ENCODE results near the gene MTHFD2. TPM values are rescaled to one million over a fixed set of nuclear protein-coding genes. Genes with fewer than 3 reads are reported as not detected.

The MTHFD2 gene
- total and polyA plus RNA-seq, 11 donors, result 12.9 to 40.5 (median 17.5) TPM

GRCh38 chr2:74168739-74169138 lies 29.7 kb upstream of the MTHFD2 start:
- H3K9me3 ChIP-seq, result peaks cover 0 to 9% (median 0%) of the 10 kb centered on the region in 12 donors
- 64 to 74% (median 69%) methylated on average over 2 of the region's 2 CpGs for WGBS, 4 donors
- H3K4me1 ChIP-seq, result peaks cover 0 to 17% (median 0%) of the 10 kb centered on the region in 12 donors
- peaks cover 0 to 92% (median 87%) of the 10 kb centered on the region in 9 donors for H3K36me3 ChIP-seq
- H3K4me3 ChIP-seq, result no peak overlapping the region
- intact Hi-C loops (cut with DNase I), result no loop called here
- no peak for DNase-seq
- H3K27ac ChIP-seq, result no peak overlapping the region
- H3K27me3 ChIP-seq, result no peaks in the 10 kb centered on the region
- no peak for ATAC-seq
- TF ChIP-seq POLR2A (IDR thresholded peaks at IDR 0.05) (no peak), CTCF (IDR thresholded peaks at IDR 0.05) (no peak)

DNA sequence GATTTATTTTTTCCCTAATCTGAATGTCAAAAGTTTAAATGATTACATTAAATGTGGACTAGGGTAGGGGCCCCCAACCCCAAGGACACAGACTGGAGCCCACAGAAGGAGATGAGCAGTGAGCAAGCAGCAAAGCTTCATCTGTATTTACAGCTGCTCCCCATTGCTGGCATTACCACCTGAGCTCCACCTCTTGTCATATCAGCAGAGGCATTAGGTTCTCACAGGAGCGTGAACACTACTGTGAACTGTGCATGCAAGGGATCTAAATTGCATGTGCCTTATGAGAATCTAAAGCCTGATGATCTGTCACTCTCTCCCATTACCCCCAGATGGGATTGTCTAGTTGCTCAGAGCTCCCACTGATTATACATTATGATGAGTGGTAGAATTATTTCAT lies 23.5 kb upstream of the MTHFD2 start:
- no peak for ATAC-seq
- Histone ChIP-seq H3K27ac (no peak overlapping the region), H3K9me3 (no peaks in the 10 kb centered on the region), H3K36me3 (peaks cover 0 to 35% (median 27%) of the 10 kb centered on the region in 9 donors), H3K4me3 (no peak overlapping the region), H3K27me3 (no peaks in the 10 kb centered on the region), H3K4me1 (peaks cover 0 to 60% (median 28%) of the 10 kb centered on the region in 12 donors)
- 67 to 90% (median 75%) methylated on average over 1 of the region's 1 CpG for WGBS, 4 donors
- intact Hi-C loops (cut with DNase I), result no loop called here
- TF ChIP-seq CTCF (IDR thresholded peaks at IDR 0.05) (no peak), POLR2A (IDR thresholded peaks at IDR 0.05) (no peak)
- no peak for DNase-seq

DNA sequence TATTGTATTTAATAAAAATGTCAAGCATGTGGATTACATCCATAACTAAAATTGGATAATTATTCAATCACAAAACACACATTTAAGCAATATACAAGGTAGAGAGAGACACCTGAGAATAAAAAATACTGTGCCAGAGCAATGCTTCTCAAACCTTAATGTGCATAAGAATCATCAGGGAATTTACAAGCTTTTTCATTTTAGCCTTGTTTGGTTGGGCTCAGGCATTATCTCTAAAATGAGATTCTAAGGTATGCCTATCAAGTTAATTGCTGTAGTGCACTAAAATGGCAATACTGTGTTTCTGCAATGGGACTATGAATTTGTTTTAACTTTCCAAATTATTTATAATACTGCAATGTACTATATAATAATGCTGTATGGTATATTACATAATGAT lies 20.7 kb upstream of the MTHFD2 start:
- Histone ChIP-seq H3K4me3 (peak overlapping the region; percentile 66 to 94 (median 79)), H3K4me1 (peaks cover 0 to 65% (median 28%) of the 10 kb centered on the region in 12 donors), H3K9me3 (no peaks in the 10 kb centered on the region), H3K27me3 (no peaks in the 10 kb centered on the region), H3K27ac (peak overlapping the region in 11 of 12 donors; percentile 56 to 98 (median 93)), H3K36me3 (peaks cover 0 to 7% (median 0%) of the 10 kb centered on the region in 9 donors)
- intact Hi-C loops (cut with DNase I), result loop anchor here in 2 of 10 donors (1.0 to 2.0 kb wide), 4 partner anchors 21 to 57 kb away; partner anchors contain the start of gene MTHFD2 (in 2 of the 2)
- TF ChIP-seq CTCF (IDR thresholded peaks at IDR 0.05) (no peak), POLR2A (IDR thresholded peaks at IDR 0.05) (no peak)
- DNase-seq, result no peak
- ATAC-seq, result no peak

DNA sequence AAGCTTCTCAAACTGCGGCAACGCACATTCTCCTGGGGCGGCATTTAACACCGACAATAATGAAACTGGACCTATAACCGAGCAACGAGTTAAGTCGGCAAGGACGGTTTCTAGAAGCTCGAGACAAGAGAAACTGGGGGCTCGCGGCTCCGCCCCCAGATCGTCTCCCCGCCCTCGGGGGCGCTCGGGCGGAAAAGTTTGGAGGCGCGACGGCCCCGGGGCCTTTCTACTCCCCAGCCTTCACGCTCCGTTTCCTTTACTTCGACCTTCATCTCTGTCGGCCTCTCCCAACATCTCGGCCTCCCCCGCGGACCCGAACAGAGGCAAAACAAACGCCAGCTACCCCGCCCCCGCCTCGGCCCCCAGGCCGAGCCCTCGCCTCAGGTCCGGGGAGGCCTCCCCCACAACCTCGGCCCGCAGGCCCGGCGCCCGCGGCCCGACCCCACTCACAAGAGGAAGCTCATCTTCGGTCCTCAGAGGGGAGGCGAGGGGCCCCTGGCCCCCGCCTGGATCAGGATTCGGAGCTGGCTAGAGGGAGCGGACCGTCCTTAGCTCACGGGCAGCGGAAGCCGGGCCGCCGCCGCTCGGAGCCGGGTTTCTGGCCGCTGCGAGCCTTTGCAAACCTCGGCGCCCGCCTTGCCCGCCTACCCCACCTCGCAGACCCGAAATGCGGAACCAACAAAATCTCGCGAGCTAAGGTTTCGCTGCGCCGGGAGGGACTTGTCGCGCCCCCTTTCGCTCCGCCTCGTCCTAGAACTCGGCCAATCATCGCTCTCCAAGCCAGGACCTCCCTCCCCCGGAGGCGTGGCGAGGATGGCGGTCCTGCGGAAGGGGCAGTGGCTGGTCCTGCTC lies 20.0 kb upstream of the MTHFD2 start, which contains the start of gene MOB1A:
TSS of gene MOB1A (minus strand) at position 669 of the 852 bp plus-strand sequence. CDS start at position 464, 205 bp downstream.
- peaks cover 0 to 5% (median 0%) of the 10 kb centered on the region in 9 donors for H3K36me3 ChIP-seq
- intact Hi-C loops (cut with DNase I), result loop anchor here in 2 of 10 donors (1.0 to 2.0 kb wide), 4 partner anchors 20 to 58 kb away; partner anchors contain the start of gene MTHFD2 (in 2 of the 2)
- peak within 1 kb of the TSS; percentile 66 to 94 (median 79) for H3K4me3 ChIP-seq
- WGBS, 4 donors, result 1% methylated on average over 37 to 84 of the region's 84 CpGs
- ATAC-seq (peak; percentile 99), DNase-seq (peak; percentile 98 to 99 (median 99))
- peak within 1 kb of the TSS; percentile 56 to 98 (median 92) for H3K27ac ChIP-seq
- TF ChIP-seq POLR2A (IDR thresholded peaks at IDR 0.05) (peak; percentile 61 to 95), CTCF (IDR thresholded peaks at IDR 0.05) (peak in 1 of 12 donors; percentile 14)
- peaks cover 0 to 60% (median 27%) of the 10 kb centered on the region in 12 donors for H3K4me1 ChIP-seq
- no peaks in the 10 kb centered on the region for H3K9me3 ChIP-seq
- no peaks in the 10 kb centered on the region for H3K27me3 ChIP-seq

Measured in heart left ventricle (tissue), 16 donors.